Prostate gland (tissue), 2 donors: Measurements from ENCODE around the gene SGO1.

Experiments used
- POLR2A ChIP-seq: fragments of 450-650 bp; IDR thresholded peaks from one replicate; pipeline ENCODE4 v1.6.1; 2016; ENCODE audit warnings: antibody characterized with exemption, mild to moderate bottlenecking
- POLR2AphosphoS5 ChIP-seq: sonication (generic); formaldehyde crosslinking; IDR thresholded peaks from one replicate; pipeline ENCODE4 v1.6.1; 2017; ENCODE audit warnings: antibody characterized with exemption
- TF ChIP-seq, protein P1 (sequence below), 4 experiments: fragments of 200-600 bp in 2 of 4; fragments of 450-650 bp in 2 of 4; sonication (generic) in 2 of 4; IDR thresholded peaks; 1 replicate in 3 of 4; 2 replicates in 1 of 4; pipeline ENCODE4 v1.5.1; 2016 to 2019; ENCODE audit warnings: antibody characterized with exemption in 4 of 4, mild to moderate bottlenecking in 2 of 4, moderate library complexity in 2 of 4

DNA sequence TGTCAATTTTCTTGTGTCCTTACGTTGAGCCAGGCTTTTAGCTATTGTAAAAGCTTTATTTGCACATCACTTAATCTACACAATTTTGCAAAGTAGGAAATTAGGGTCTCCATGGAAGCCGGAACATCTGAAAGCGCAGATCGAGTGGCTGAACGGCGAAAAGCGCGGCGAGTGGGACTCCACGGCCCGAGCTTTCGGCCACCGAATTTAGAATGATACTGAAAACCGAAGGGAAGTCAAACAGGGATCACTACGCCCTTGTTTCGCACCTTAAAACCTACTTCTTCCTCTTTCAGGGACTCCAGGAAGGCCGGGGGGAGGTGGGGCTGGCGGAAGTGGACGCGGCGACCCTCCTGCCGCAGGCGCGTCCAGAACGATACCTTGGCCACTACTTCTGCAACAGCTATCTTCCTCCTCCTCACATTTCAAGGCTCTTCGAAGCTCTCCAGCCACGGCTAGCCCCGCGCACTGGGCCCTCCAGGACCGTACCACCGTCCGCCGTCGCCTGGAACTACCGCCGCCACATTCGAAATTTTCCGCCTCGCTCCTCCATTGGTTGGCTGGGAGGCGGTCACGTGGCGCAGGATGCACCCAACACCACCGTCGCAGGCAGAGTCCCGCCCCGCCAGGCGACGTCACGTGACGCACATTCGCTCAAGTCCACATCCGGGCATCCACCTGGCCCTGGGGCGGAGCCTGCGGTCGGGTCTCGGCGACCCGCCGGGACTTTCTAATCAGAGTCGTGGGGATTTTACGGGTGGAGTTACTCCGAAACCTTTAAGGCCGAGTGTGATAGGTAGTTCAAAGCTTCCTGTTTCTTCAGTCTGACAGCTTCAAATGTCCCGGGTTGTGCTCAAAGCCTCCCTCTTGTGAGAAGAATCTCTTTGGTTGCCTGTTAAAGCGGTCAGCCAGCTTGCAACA lies at the start of gene SGO1:
- TF ChIP-seq, protein P1, sequence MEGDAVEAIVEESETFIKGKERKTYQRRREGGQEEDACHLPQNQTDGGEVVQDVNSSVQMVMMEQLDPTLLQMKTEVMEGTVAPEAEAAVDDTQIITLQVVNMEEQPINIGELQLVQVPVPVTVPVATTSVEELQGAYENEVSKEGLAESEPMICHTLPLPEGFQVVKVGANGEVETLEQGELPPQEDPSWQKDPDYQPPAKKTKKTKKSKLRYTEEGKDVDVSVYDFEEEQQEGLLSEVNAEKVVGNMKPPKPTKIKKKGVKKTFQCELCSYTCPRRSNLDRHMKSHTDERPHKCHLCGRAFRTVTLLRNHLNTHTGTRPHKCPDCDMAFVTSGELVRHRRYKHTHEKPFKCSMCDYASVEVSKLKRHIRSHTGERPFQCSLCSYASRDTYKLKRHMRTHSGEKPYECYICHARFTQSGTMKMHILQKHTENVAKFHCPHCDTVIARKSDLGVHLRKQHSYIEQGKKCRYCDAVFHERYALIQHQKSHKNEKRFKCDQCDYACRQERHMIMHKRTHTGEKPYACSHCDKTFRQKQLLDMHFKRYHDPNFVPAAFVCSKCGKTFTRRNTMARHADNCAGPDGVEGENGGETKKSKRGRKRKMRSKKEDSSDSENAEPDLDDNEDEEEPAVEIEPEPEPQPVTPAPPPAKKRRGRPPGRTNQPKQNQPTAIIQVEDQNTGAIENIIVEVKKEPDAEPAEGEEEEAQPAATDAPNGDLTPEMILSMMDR (IDR thresholded peaks at IDR 0.05) = peak in 2 of 4 experiments; percentile 29 to 34
- peak; percentile 99 for TF ChIP-seq POLR2AphosphoS5
- TF ChIP-seq POLR2A = peak; percentile 84
